DOHH2 (cell line): ENCODE measurements around the gene GFI1B.
A peak's percentile ranks its signal among the peaks of the same experiment; 100 is the strongest.

Source experiments
- H3F3A ChIP-seq: fragments of 200-600 bp; sonication (generic), shearing (Covaris generic); 2 replicates; pipeline ENCODE4 v1.6.0; 2016; ENCODE audit warnings: antibody characterized with exemption, mild to moderate bottlenecking; ENCODE audit not compliant: control insufficient read depth, insufficient read depth
- H3K27ac ChIP-seq: fragments of 200-600 bp; sonication (generic); 2 replicates; pipeline ENCODE4 v1.5.1; 2014; ENCODE audit warnings: low read depth, mild to moderate bottlenecking, low read length, moderate library complexity
- H3K27me3 ChIP-seq: fragments of 200-600 bp; sonication (generic); 2 replicates; pipeline ENCODE4 v1.6.1; 2014; ENCODE audit warnings: mild to moderate bottlenecking, low read length, mixed read lengths; ENCODE audit not compliant: control insufficient read depth
- H3K36me3 ChIP-seq: fragments of 200-600 bp; sonication (generic); 2 replicates; pipeline ENCODE4 v1.6.1; 2014; ENCODE audit warnings: mild to moderate bottlenecking, low read length, moderate library complexity, mixed read lengths; ENCODE audit not compliant: control insufficient read depth
- H3K4me1 ChIP-seq: fragments of 200-600 bp; sonication (generic); 2 replicates; pipeline ENCODE4 v1.6.1; 2014; ENCODE audit warnings: mild to moderate bottlenecking, low read length, mixed read lengths; ENCODE audit not compliant: control insufficient read depth
- H3K4me2 ChIP-seq: fragments of 200-600 bp; sonication (generic); 2 replicates; pipeline ENCODE4 v1.6.0; 2014; ENCODE audit warnings: mild to moderate bottlenecking, low read length, moderate library complexity
- H3K4me3 ChIP-seq: fragments of 200-600 bp; sonication (generic); 2 replicates; pipeline ENCODE4 v1.5.1; 2014; ENCODE audit warnings: mild to moderate bottlenecking, low read length, mixed read lengths
- H3K79me2 ChIP-seq: fragments of 200-600 bp; sonication (generic); 2 replicates; pipeline ENCODE4 v1.6.1; 2014; ENCODE audit warnings: mild to moderate bottlenecking, low read length, mixed read lengths; ENCODE audit not compliant: control insufficient read depth
- H3K9me2 ChIP-seq: fragments of 200-600 bp; sonication (generic); replicated peaks from 2 replicates; pipeline ENCODE4 v1.6.1; 2014; ENCODE audit warnings: mild to moderate bottlenecking, low read length, mixed read lengths; ENCODE audit not compliant: control insufficient read depth
- H3K9me3 ChIP-seq: fragments of 200-600 bp; sonication (generic); 2 replicates; pipeline ENCODE4 v1.6.1; 2014; ENCODE audit warnings: antibody characterized with exemption, low read length, mixed read lengths; ENCODE audit not compliant: control insufficient read depth, insufficient read depth
- H4K20me1 ChIP-seq: fragments of 200-600 bp; sonication (generic); 2 replicates; pipeline ENCODE4 v1.6.0; 2014; ENCODE audit warnings: low read depth, mild to moderate bottlenecking, antibody characterized with exemption, low read length, moderate library complexity; ENCODE audit not compliant: control insufficient read depth, insufficient read depth
- EZH2phosphoT487 ChIP-seq: fragments of 200-600 bp; sonication (generic); IDR thresholded peaks from 2 replicates; pipeline ENCODE4 v1.6.1; 2017; ENCODE audit warnings: borderline replicate concordance, mild to moderate bottlenecking, antibody characterized with exemption, low read length, moderate library complexity, mixed read lengths
- TF ChIP-seq, protein P1 (sequence below): fragments of 200-600 bp; sonication (generic); IDR thresholded peaks from one replicate; pipeline ENCODE4 v1.5.1; 2014; ENCODE audit warnings: antibody characterized with exemption, mild to moderate bottlenecking, low read depth, low read length; ENCODE audit not compliant: poor library complexity, severe bottlenecking

GFI1B gene

DNA sequence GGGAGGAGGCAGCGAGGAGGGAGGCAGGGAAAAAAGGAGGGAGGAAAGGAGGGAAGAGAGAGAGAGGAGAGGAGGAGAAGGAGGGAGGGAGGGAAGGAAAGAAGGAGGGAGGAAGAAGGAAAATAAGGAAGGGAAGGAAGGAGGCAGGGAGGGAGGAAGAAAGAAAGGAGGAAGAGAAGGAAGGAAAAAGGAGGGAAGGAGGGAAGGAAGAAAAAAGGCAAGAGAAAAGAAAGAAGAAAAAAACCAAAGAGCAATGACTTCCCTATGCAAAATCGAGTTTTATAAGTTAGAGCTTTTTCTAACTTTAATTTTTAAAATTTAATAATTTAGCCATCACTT lies 413 bp upstream of the GFI1B start:
- TF ChIP-seq EZH2phosphoT487 = no peak
- TF ChIP-seq, protein P1, sequence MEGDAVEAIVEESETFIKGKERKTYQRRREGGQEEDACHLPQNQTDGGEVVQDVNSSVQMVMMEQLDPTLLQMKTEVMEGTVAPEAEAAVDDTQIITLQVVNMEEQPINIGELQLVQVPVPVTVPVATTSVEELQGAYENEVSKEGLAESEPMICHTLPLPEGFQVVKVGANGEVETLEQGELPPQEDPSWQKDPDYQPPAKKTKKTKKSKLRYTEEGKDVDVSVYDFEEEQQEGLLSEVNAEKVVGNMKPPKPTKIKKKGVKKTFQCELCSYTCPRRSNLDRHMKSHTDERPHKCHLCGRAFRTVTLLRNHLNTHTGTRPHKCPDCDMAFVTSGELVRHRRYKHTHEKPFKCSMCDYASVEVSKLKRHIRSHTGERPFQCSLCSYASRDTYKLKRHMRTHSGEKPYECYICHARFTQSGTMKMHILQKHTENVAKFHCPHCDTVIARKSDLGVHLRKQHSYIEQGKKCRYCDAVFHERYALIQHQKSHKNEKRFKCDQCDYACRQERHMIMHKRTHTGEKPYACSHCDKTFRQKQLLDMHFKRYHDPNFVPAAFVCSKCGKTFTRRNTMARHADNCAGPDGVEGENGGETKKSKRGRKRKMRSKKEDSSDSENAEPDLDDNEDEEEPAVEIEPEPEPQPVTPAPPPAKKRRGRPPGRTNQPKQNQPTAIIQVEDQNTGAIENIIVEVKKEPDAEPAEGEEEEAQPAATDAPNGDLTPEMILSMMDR = no peak
- Histone ChIP-seq H3K4me3 (peak overlapping the region; percentile 62), H3K4me1 (peaks cover 51% of the 10 kb centered on the region), H3K27me3 (peaks cover 7% of the 10 kb centered on the region; the same call in 1 of the 2 replicates), H3K79me2 (no peaks in the 10 kb centered on the region), H3K27ac (peak overlapping the region; percentile 70), H3F3A (peaks cover 7% of the 10 kb centered on the region), H4K20me1 (no peaks in the 10 kb centered on the region), H3K9me3 (peaks cover 3% of the 10 kb centered on the region; the same call in 1 of the 2 replicates), H3K36me3 (no peaks in the 10 kb centered on the region), H3K9me2 (no peaks in the 10 kb centered on the region), H3K4me2 (peak overlapping the region; percentile 64)

DNA sequence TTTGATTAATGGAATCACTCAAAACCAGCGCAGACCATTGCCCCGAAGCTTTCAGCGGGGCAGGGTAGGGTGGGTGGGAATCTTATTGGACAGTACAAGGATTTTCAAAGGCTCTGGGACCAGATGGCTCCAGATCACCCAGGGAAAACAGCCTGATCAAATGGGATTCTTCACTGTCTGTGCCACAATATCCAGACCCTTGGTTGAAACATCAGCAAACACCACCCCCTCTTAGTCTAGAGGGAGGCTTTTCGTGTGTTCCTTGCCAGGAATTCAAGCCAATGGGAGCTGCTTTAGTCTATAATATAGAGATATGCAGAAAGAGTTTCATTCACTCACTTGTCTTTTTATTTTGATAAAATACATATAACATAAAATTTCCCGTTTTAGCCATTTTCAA lies 1.7 kb downstream of the GFI1B start:
- H3F3A ChIP-seq = peaks cover 7% of the 10 kb centered on the region
- H3K79me2 ChIP-seq = no peaks in the 10 kb centered on the region
- no peaks in the 10 kb centered on the region for H3K36me3 ChIP-seq
- no peaks in the 10 kb centered on the region for H3K9me2 ChIP-seq
- H3K27ac ChIP-seq = no peak overlapping the region
- H3K4me3 ChIP-seq = peak overlapping the region; percentile 62
- H3K4me2 ChIP-seq = peak overlapping the region; percentile 64
- H3K4me1 ChIP-seq = peaks cover 51% of the 10 kb centered on the region
- TF ChIP-seq EZH2phosphoT487 = no peak
- TF ChIP-seq, protein P1 = no peak
- peaks cover 7% of the 10 kb centered on the region; the same call in 1 of the 2 replicates for H3K27me3 ChIP-seq
- no peaks in the 10 kb centered on the region for H3K9me3 ChIP-seq
- H4K20me1 ChIP-seq = no peaks in the 10 kb centered on the region

DNA sequence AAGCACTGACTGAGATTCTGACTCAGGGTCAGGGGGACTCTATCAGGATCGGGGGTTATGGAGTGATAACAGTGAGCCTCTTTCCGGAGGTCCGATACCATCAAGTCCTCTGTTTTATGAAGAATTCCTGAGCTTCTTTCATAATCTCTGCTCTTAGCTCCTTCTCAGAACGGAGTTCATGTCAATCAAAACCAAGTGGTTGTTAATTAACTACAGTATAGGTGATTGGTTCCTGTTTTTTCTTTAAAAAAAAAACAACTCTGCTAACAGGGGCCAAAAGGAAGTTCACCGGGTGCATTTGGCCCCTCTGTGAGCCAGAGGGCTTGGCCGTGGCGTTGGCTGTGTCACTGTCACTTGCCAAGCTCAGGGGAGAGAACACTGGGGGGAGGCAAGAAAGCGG lies 4.0 kb downstream of the GFI1B start:
- H3K9me3 ChIP-seq = no peaks in the 10 kb centered on the region
- no peaks in the 10 kb centered on the region for H3K36me3 ChIP-seq
- no peaks in the 10 kb centered on the region for H3K79me2 ChIP-seq
- H4K20me1 ChIP-seq = no peaks in the 10 kb centered on the region
- H3K4me3 ChIP-seq = no peak overlapping the region
- H3K27me3 ChIP-seq = peaks cover 7% of the 10 kb centered on the region; the same call in 1 of the 2 replicates
- no peak overlapping the region for H3K27ac ChIP-seq
- H3K4me1 ChIP-seq = peaks cover 39% of the 10 kb centered on the region
- peak overlapping the region; percentile 45 for H3K4me2 ChIP-seq
- no peak for TF ChIP-seq EZH2phosphoT487
- TF ChIP-seq, protein P1 = no peak
- H3F3A ChIP-seq = peaks cover 7% of the 10 kb centered on the region
- H3K9me2 ChIP-seq = no peaks in the 10 kb centered on the region
